Mesenchymal stem cell (in vitro differentiated cells and primary cell): ENCODE data around the gene NR1I3.
A peak's percentile ranks its signal among the peaks of the same experiment; 100 is the strongest.
"Not testable (repeated sequence)": the region's sequence is repeated elsewhere in the genome, so short reads cannot be mapped to it uniquely, and the experiment has no call there.

ENCODE experiments used
- DNase-seq: peaks from one replicate; pipeline ENCODE4 v3.0.0-alpha.2; 2013
- H2AFZ ChIP-seq: one replicate; pipeline ENCODE4 v1.6.1; 2013; ENCODE audit warnings: low read depth, mild to moderate bottlenecking, control low read depth, inconsistent platforms, low read length, moderate library complexity
- H2AK5ac ChIP-seq: 2 replicates; pipeline ENCODE4 v1.6.1; 2013; ENCODE audit warnings: low read length, moderate library complexity, mild to moderate bottlenecking, inconsistent platforms; ENCODE audit not compliant: severe bottlenecking
- H2BK120ac ChIP-seq: one replicate; pipeline ENCODE4 v1.6.1; 2013; ENCODE audit warnings: low read depth, mild to moderate bottlenecking, inconsistent platforms, low read length, moderate library complexity
- H2BK12ac ChIP-seq, 2 experiments: one replicate each; pipeline ENCODE4 v1.6.1; 2013; ENCODE audit warnings: inconsistent platforms in 2 of 2, low read length in 2 of 2, mild to moderate bottlenecking in 2 of 2, moderate library complexity in 2 of 2, control low read depth in 1 of 2
- H2BK15ac ChIP-seq: one replicate; pipeline ENCODE4 v1.6.1; 2013; ENCODE audit warnings: mild to moderate bottlenecking, low read depth, inconsistent platforms; ENCODE audit not compliant: poor library complexity, severe bottlenecking
- H2BK5ac ChIP-seq: 2 replicates; pipeline ENCODE4 v1.6.1; 2013; ENCODE audit warnings: low read depth, mild to moderate bottlenecking, low read length, control low read depth, inconsistent platforms; ENCODE audit not compliant: poor library complexity, severe bottlenecking
- H3K14ac ChIP-seq, 2 experiments: one replicate each; pipeline ENCODE4 v1.6.1; 2013; ENCODE audit warnings: inconsistent platforms in 2 of 2, low read length in 2 of 2, control low read depth in 1 of 2, mild to moderate bottlenecking in 1 of 2, moderate library complexity in 1 of 2
- H3K18ac ChIP-seq, 2 experiments: one replicate each; pipeline ENCODE4 v1.6.1; 2013; ENCODE audit warnings: inconsistent platforms in 2 of 2, low read length in 2 of 2, control low read depth in 1 of 2, low read depth in 1 of 2, mild to moderate bottlenecking in 1 of 2
- H3K23ac ChIP-seq, 2 experiments: one replicate each; pipeline ENCODE4 v1.6.1; 2013; ENCODE audit warnings: inconsistent platforms in 2 of 2, low read length in 2 of 2, mild to moderate bottlenecking in 2 of 2, moderate library complexity in 2 of 2, control low read depth in 1 of 2
- H3K27ac ChIP-seq: 2 replicates; pipeline ENCODE4 v1.5.1; 2013; ENCODE audit warnings: mild to moderate bottlenecking, moderate library complexity, low read length, control low read depth, inconsistent platforms; ENCODE audit not compliant: poor library complexity, severe bottlenecking
- H3K27me3 ChIP-seq, 2 experiments: 2 replicates each; pipeline versions ENCODE4 v1.6.1 to v1.7.0; 2013; ENCODE audit warnings: low read length in 2 of 2, mild to moderate bottlenecking in 2 of 2, moderate library complexity in 2 of 2, control low read depth in 1 of 2, inconsistent platforms in 1 of 2; ENCODE audit not compliant: control insufficient read depth in 1 of 2, insufficient read depth in 1 of 2
- H3K36me3 ChIP-seq, 2 experiments: 2 replicates each; pipeline versions ENCODE4 v1.6.1 to v1.7.0; 2013; ENCODE audit warnings: low read length in 2 of 2, control low read depth in 1 of 2, inconsistent platforms in 1 of 2, low read depth in 1 of 2, mild to moderate bottlenecking in 1 of 2; ENCODE audit not compliant: insufficient read depth in 2 of 2, control insufficient read depth in 1 of 2
- H3K4ac ChIP-seq, 2 experiments: one replicate each; pipeline ENCODE4 v1.6.1; 2013; ENCODE audit warnings: inconsistent platforms in 2 of 2, low read length in 2 of 2, mild to moderate bottlenecking in 2 of 2, moderate library complexity in 2 of 2, control low read depth in 1 of 2, low read depth in 1 of 2
- H3K4me1 ChIP-seq: 2 replicates; pipeline ENCODE4 v1.6.1; 2013; ENCODE audit warnings: low read depth, low read length, control low read depth; ENCODE audit not compliant: control insufficient read depth, insufficient read depth
- H3K4me2 ChIP-seq: 2 replicates; pipeline ENCODE4 v1.6.1; 2013; ENCODE audit warnings: low read length, mild to moderate bottlenecking, inconsistent platforms; ENCODE audit not compliant: poor library complexity, severe bottlenecking
- H3K4me3 ChIP-seq, 2 experiments: 2 replicates each; pipeline versions ENCODE4 v1.5.1 to v1.7.0; 2013; ENCODE audit warnings: low read length in 2 of 2, mild to moderate bottlenecking in 2 of 2, control low read depth in 1 of 2, low read depth in 1 of 2; ENCODE audit not compliant: insufficient read depth in 1 of 2
- H3K79me1 ChIP-seq: replicated peaks from 2 replicates; pipeline ENCODE4 v1.6.1; 2013; ENCODE audit warnings: mild to moderate bottlenecking, control low read depth, low read length, inconsistent platforms; ENCODE audit not compliant: poor library complexity, severe bottlenecking
- H3K9ac ChIP-seq: 2 replicates; pipeline ENCODE4 v1.7.0; 2013; ENCODE audit warnings: mild to moderate bottlenecking, low read length, moderate library complexity
- H3K9me3 ChIP-seq: 2 replicates; pipeline ENCODE4 v1.7.0; 2013; ENCODE audit warnings: mild to moderate bottlenecking, low read length; ENCODE audit not compliant: control insufficient read depth
- H4K8ac ChIP-seq: one replicate; pipeline ENCODE4 v1.6.1; 2013; ENCODE audit warnings: inconsistent platforms, mild to moderate bottlenecking, low read length, moderate library complexity
- H4K91ac ChIP-seq: one replicate; pipeline ENCODE4 v1.6.1; 2013; ENCODE audit warnings: mild to moderate bottlenecking, low read length, inconsistent platforms
- WGBS: methylation state at CpG from one replicate; pipeline ENCODE4 v1.1.7; 2013; ENCODE audit warnings: mixed read lengths; 5-methylcytosine and 5-hydroxymethylcytosine counted together

The NR1I3 gene

GRCh38 chr1:161226320-161226711 lies 11.7 kb downstream of the NR1I3 start:
- H3K4me1 ChIP-seq, result peaks cover 15% of the 10 kb centered on the region
- no peak for DNase-seq
- no peak overlapping the region for H3K27ac ChIP-seq
- peak overlapping the region; percentile 69 to 91 for H3K4me3 ChIP-seq
- H3K14ac ChIP-seq, result peak overlapping the region in 1 of 2 experiments; percentile 62
- H3K18ac ChIP-seq, result peak overlapping the region; percentile 52 to 58
- H2BK120ac ChIP-seq, result no peak overlapping the region
- peak overlapping the region; percentile 79 for H2AFZ ChIP-seq
- peak overlapping the region; percentile 93 for H3K9ac ChIP-seq
- H2BK5ac ChIP-seq, result no peak overlapping the region
- no peak overlapping the region for H2BK12ac ChIP-seq
- H3K9me3 ChIP-seq, result no peaks in the 10 kb centered on the region
- no peak overlapping the region for H2AK5ac ChIP-seq
- H4K91ac ChIP-seq, result peak overlapping the region; percentile 81
- peak overlapping the region in 1 of 2 experiments; percentile 90 for H3K4ac ChIP-seq
- H4K8ac ChIP-seq, result peak overlapping the region; percentile 81
- WGBS, result 18% methylated on average over 15 of the region's 15 CpGs
- H3K79me1 ChIP-seq, result peaks cover 14% of the 10 kb centered on the region
- H2BK15ac ChIP-seq, result peak overlapping the region; percentile 49
- peaks cover 26 to 35% of the 10 kb centered on the region in 2 experiments for H3K36me3 ChIP-seq
- peaks cover 0 to 6% of the 10 kb centered on the region in 2 experiments for H3K27me3 ChIP-seq
- H3K4me2 ChIP-seq, result peak overlapping the region; percentile 87
- H3K23ac ChIP-seq, result no peak overlapping the region

- Histone ChIP-seq H2BK120ac (peak within 1 kb of the TSS; percentile 42), H3K9ac (peak within 1 kb of the TSS; percentile 93), H3K23ac (no peak within 1 kb of the TSS), H3K36me3 (peaks cover 22 to 31% of the 10 kb centered on the region in 2 experiments), H2AK5ac (no peak within 1 kb of the TSS), H3K79me1 (peaks cover 14% of the 10 kb centered on the region), H3K14ac (peak within 1 kb of the TSS in 1 of 2 experiments; percentile 62), H3K27me3 (peaks cover 0 to 6% of the 10 kb centered on the region in 2 experiments), H3K4me2 (peak within 1 kb of the TSS; percentile 87), H3K4ac (peak within 1 kb of the TSS in 1 of 2 experiments; percentile 90), H3K18ac (peak within 1 kb of the TSS; percentile 52 to 58), H2BK15ac (peak within 1 kb of the TSS; percentile 49), H3K4me1 (peaks cover 15% of the 10 kb centered on the region), H4K8ac (peak within 1 kb of the TSS; percentile 94), H2BK12ac (peak within 1 kb of the TSS in 1 of 2 experiments; percentile 12), H3K4me3 (peak within 1 kb of the TSS; percentile 69 to 91), H3K27ac (no peak within 1 kb of the TSS), H3K9me3 (no peaks in the 10 kb centered on the region), H2AFZ (peak within 1 kb of the TSS; percentile 79), H4K91ac (peak within 1 kb of the TSS; percentile 81), H2BK5ac (no peak within 1 kb of the TSS)
- peak; percentile 100 for DNase-seq
- 7% methylated on average over 15 of the region's 16 CpGs for WGBS
Measured at GRCh38 chr1:161225534-161226319, 12.3 kb downstream of the NR1I3 start, which contains the start of gene TOMM40L. TSS of gene TOMM40L (plus strand) at chr1:161226060. CDS start at chr1:161226490, 430 bp downstream.

DNA sequence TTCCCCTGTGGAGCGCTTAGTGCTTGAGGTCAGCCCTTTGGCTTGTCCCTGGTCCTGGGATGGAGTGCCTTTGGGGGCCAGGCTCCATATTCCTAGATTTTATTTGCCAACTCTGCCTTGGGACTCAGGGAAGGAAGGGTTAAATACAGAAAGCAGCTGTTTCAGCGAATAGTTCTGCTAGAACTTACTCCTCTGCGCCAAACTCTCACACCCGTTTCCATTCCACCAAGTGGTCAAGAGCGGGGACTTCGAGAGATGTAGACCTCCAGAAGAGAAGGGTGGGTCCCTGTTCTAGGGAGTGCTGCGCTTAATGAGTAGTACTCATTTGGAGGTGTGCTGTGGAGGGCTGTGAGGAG lies 12.8 kb downstream of the NR1I3 start:
- Histone ChIP-seq H2BK12ac (no peak overlapping the region), H3K27ac (no peak overlapping the region), H3K14ac (no peak overlapping the region), H3K79me1 (peaks cover 14% of the 10 kb centered on the region), H2AFZ (peak overlapping the region; percentile 46), H4K8ac (peak overlapping the region; percentile 94), H3K4me3 (peak overlapping the region in 1 of 2 experiments; percentile 52), H2AK5ac (no peak overlapping the region), H3K23ac (no peak overlapping the region), H2BK15ac (peak overlapping the region; percentile 44), H3K4me1 (peaks cover 15% of the 10 kb centered on the region), H3K36me3 (peaks cover 19 to 25% of the 10 kb centered on the region in 2 experiments), H3K18ac (no peak overlapping the region), H2BK120ac (peak overlapping the region; percentile 42), H3K4me2 (no peak overlapping the region), H3K9me3 (no peaks in the 10 kb centered on the region), H3K4ac (peak overlapping the region in 1 of 2 experiments; percentile 68), H4K91ac (no peak overlapping the region), H3K9ac (peak overlapping the region; percentile 73), H3K27me3 (peaks cover 0 to 6% of the 10 kb centered on the region in 2 experiments), H2BK5ac (no peak overlapping the region)
- WGBS, result 84% methylated on average over 6 of the region's 7 CpGs
- no peak for DNase-seq

DNA sequence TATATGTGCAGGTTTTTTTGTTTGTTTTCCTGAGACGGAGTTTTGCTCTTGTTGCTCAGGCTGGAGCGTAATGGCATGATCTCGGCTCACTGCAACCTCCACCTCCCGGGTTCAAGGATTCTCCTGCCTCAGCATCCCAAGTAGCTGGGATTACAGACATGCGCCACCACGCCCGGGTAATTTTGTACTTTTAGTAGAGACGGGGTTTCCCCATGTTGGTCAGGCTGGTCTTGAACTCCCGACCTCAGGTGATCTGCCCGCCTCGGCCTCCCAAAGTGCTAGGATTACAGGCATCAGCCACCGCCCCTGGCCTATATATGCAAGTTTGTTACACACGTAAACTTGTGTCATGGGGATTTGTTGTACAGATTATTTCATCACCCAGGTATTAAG lies 13.3 kb downstream of the NR1I3 start:
- H2AFZ ChIP-seq, H3K18ac ChIP-seq, H3K4me3 ChIP-seq, H2BK5ac ChIP-seq, H4K91ac ChIP-seq, H2AK5ac ChIP-seq, H3K27me3 ChIP-seq, H3K14ac ChIP-seq, H3K4me2 ChIP-seq, H4K8ac ChIP-seq, H3K9me3 ChIP-seq, H3K4ac ChIP-seq, H3K23ac ChIP-seq, H2BK15ac ChIP-seq, H3K9ac ChIP-seq, DNase-seq, H2BK120ac ChIP-seq, H3K27ac ChIP-seq, H2BK12ac ChIP-seq: not testable (repeated sequence)
- Histone ChIP-seq H3K79me1 (peaks cover 14% of the 10 kb centered on the region), H3K4me1 (peaks cover 15% of the 10 kb centered on the region), H3K36me3 (peaks cover 18 to 20% of the 10 kb centered on the region in 2 experiments)
- WGBS, result 92% methylated on average over 9 of the region's 13 CpGs
